Right lobe of liver (tissue), 6 donors: Measurements from ENCODE around the gene GTF3C2. TPM values are rescaled to one million over a fixed set of nuclear protein-coding genes. Genes with fewer than 3 reads are reported as not detected.

ENCODE experiments used
- ATAC-seq, 4 donors: fragments of 200-7000 bp; cut with Tn5 transposase; one replicate each; pipeline ENCODE4 v1.9.1; 2020; ENCODE audit warnings: mild to moderate bottlenecking in 4 of 4, moderate library complexity in 4 of 4
- DNase-seq, 3 donors: peaks; one replicate each; pipeline ENCODE4 v3.0.0-alpha.2; 2020
- H3K27ac ChIP-seq, 3 donors: fragments of 200-600 bp; one replicate each; pipeline ENCODE4 v1.8.0; 2022
- H3K27me3 ChIP-seq, 2 donors: fragments of 200-600 bp; one replicate each; pipeline ENCODE4 v1.8.0; 2022
- H3K36me3 ChIP-seq, 4 donors: fragments of 200-600 bp; sonication (generic) in 1 of 4; one replicate each; pipeline versions ENCODE4 v1.5.1 to v1.8.0; 2017 to 2022; ENCODE audit warnings: control low read depth in 1 of 4
- H3K4me1 ChIP-seq, 4 donors: fragments of 200-600 bp; sonication (generic) in 1 of 4; one replicate each; pipeline versions ENCODE4 v1.5.1 to v1.8.0; 2017 to 2022; ENCODE audit warnings: control low read depth in 1 of 4
- H3K4me3 ChIP-seq, 3 donors: fragments of 200-600 bp; one replicate each; pipeline ENCODE4 v1.8.0; 2022
- H3K9me3 ChIP-seq, 4 donors: fragments of 200-600 bp; sonication (generic) in 1 of 4; one replicate each; pipeline versions ENCODE4 v1.5.1 to v1.8.0; 2017 to 2022; ENCODE audit warnings: control low read depth in 1 of 4
- CTCF ChIP-seq, 4 donors: fragments of 200-600 bp in 3 of 4; fragments of 450-650 bp in 1 of 4; IDR thresholded peaks; one replicate each; pipeline versions ENCODE4 v1.5.1 to v1.8.0; 2016 to 2022; ENCODE audit warnings: antibody characterized with exemption in 4 of 4, mild to moderate bottlenecking in 2 of 4
- POLR2A ChIP-seq: fragments of 450-650 bp; IDR thresholded peaks from one replicate; pipeline ENCODE4 v1.6.1; 2017; ENCODE audit warnings: antibody characterized with exemption, mild to moderate bottlenecking
- WGBS: methylation state at CpG from one replicate; pipeline ENCODE4 v1.1.6; 2018; ENCODE audit warnings: low coverage, low lambda C conversion rate; ENCODE audit not compliant: insufficient coverage; ENCODE audit errors: missing lambda C conversion rate; 5-methylcytosine and 5-hydroxymethylcytosine counted together
- intact Hi-C, 2 donors: fragments of 100-400 bp; cut with DNase I; formaldehyde crosslinking; loops; one replicate each; pipeline versions ENCODE4 v1.11.2 to v1.14.1; 2022
- total RNA-seq, 6 experiments: library from RNA; depleted of rRNA in 2 of 6; stranded (reverse); fragments of >200 nt in 2 of 6; fragmentation: NEBNext Ultra II Directional in 3 of 6; extraction: Animal tissue kit (Norgen Biotek cat#: 25700) in 3 of 6; gene quantifications; one replicate each; pipeline versions ENCODE4 v1.1.0 to v1.2.4, GENCODE V29; 2016 to 2023
- donor health status: DM: no; HTN: yes; CAD: no.
- donor health status: DM: no; HTN: no; CAD: no.
- donor health status: DM: no; HTN: no; CAD: no.
- donor health status: DM: no; HTN: yes; CAD: no.
- donor health status: DM: no; HTN: yes; CAD: no.

The GTF3C2 gene
- total RNA-seq, 6 experiments from 2014 or later: 13.4 to 20.1 (median 16.8) TPM

- H3K9me3 ChIP-seq: no peaks in the 10 kb centered on the region
- H3K27ac ChIP-seq: no peak within 1 kb of the TSS
- no peak within 1 kb of the TSS for H3K4me3 ChIP-seq
- H3K36me3 ChIP-seq: no peaks in the 10 kb centered on the region
- TF ChIP-seq CTCF (IDR thresholded peaks at IDR 0.05) (no peak), POLR2A (no peak)
- DNase-seq: no peak
- no peaks in the 10 kb centered on the region for H3K4me1 ChIP-seq
- H3K27me3 ChIP-seq: no peaks in the 10 kb centered on the region
- 64% methylated on average over 4 of the region's 5 CpGs for WGBS
- intact Hi-C loops: no loop called here
- ATAC-seq: peak in 1 of 4 donors; percentile 15
Observed at GRCh38 chr2:27281855-27282559, 74.6 kb downstream of the GTF3C2 start, which contains the start of gene TRIM54. Gene TRIM54 (plus strand): TSS chr2:27282429. CDS start chr2:27282732, 303 bp downstream.

- intact Hi-C loops: no loop called here
- WGBS: 49% methylated on average over 3 of the region's 3 CpGs
- H3K27ac ChIP-seq: no peak overlapping the region
Observed at GRCh38 chr2:27281442-27281841, 75.1 kb downstream of the GTF3C2 start.

GRCh38 chr2:27280826-27281225 lies 75.7 kb downstream of the GTF3C2 start:
- H3K27ac ChIP-seq: no peak overlapping the region
- H3K4me1 ChIP-seq: no peaks in the 10 kb centered on the region
- no peak overlapping the region for H3K4me3 ChIP-seq
- ATAC-seq (no peak), DNase-seq (no peak)
- H3K27me3 ChIP-seq: no peaks in the 10 kb centered on the region
- H3K9me3 ChIP-seq: no peaks in the 10 kb centered on the region
- TF ChIP-seq CTCF (IDR thresholded peaks at IDR 0.05): no peak
- no peak for TF ChIP-seq POLR2A
- H3K36me3 ChIP-seq: no peaks in the 10 kb centered on the region
- WGBS: 66% methylated on average over 3 of the region's 3 CpGs
- intact Hi-C loops: no loop called here

More at GRCh38 chr2:27281442-27281841, 75.1 kb downstream of the GTF3C2 start:
- H3K36me3 ChIP-seq: no peaks in the 10 kb centered on the region
- no peaks in the 10 kb centered on the region for H3K27me3 ChIP-seq
- ATAC-seq (no peak), DNase-seq (no peak)
- no peaks in the 10 kb centered on the region for H3K4me1 ChIP-seq
- no peak for TF ChIP-seq CTCF (IDR thresholded peaks at IDR 0.05)
- TF ChIP-seq POLR2A: no peak
- H3K9me3 ChIP-seq: no peaks in the 10 kb centered on the region
- H3K4me3 ChIP-seq: no peak overlapping the region

GRCh38 chr2:27278010-27278409 lies 78.6 kb downstream of the GTF3C2 start:
- 78% methylated on average over 1 of the region's 1 CpG for WGBS
- no peak for ATAC-seq

More at GRCh38 chr2:27278010-27278409, 78.6 kb downstream of the GTF3C2 start:
- intact Hi-C loops: loop anchor here (10.0 kb wide), 2 partner anchors 143 to 183 kb away; partner anchors contain the start of genes PREB (in 1 of the 2) and PRR30 (in 1 of the 2)
- no peaks in the 10 kb centered on the region for H3K4me1 ChIP-seq
- H3K36me3 ChIP-seq: no peaks in the 10 kb centered on the region
- no peak overlapping the region for H3K4me3 ChIP-seq
- no peaks in the 10 kb centered on the region for H3K27me3 ChIP-seq
- no peaks in the 10 kb centered on the region for H3K9me3 ChIP-seq
- no peak overlapping the region for H3K27ac ChIP-seq
- no peak for DNase-seq
- TF ChIP-seq POLR2A (no peak), CTCF (IDR thresholded peaks at IDR 0.05) (no peak)

Other genes with a start within 250 kb of the GTF3C2 start
- 10 to 100 TPM in 2 of 6 experiments, 1 to 10 TPM in 4; 2.5 to 33.2 (median 7.7) TPM for gene CGREF1, start 237.6 kb downstream of the GTF3C2 start, total RNA-seq
- gene ABHD1, start 232.9 kb downstream of the GTF3C2 start, total RNA-seq: 1 to 10 TPM in 3 of 6 experiments, under 1 TPM in 3; 0.74 to 3.2 (median 1.1) TPM
- gene PREB, start 222.1 kb downstream of the GTF3C2 start, total RNA-seq: 100 to 1,000 TPM in 2 of 6 experiments, 10 to 100 TPM in 4; 27.1 to 102 (median 59.2) TPM
- gene PRR30, start 217.4 kb downstream of the GTF3C2 start, total RNA-seq: not detected
- under 1 TPM in 1 of 6 experiments, not detected in 5; 0.04 TPM for gene TCF23, start 207.8 kb downstream of the GTF3C2 start, total RNA-seq
- gene ATRAID, start 144.7 kb downstream of the GTF3C2 start, total RNA-seq: 10 to 100 TPM; 30.7 to 65.8 (median 35.9) TPM
- gene SLC5A6, start 144.5 kb downstream of the GTF3C2 start, total RNA-seq: 100 to 1,000 TPM in 3 of 6 experiments, 10 to 100 TPM in 3; 57.5 to 151 (median 90.3) TPM
- 10 to 100 TPM; 12.3 to 24.0 (median 16.3) TPM for gene CAD, start 139.4 kb downstream of the GTF3C2 start, total RNA-seq
- gene SLC30A3, start 93.7 kb downstream of the GTF3C2 start, total RNA-seq: not detected
- gene DNAJC5G, start 81.3 kb downstream of the GTF3C2 start, total RNA-seq: not detected
- gene TRIM54, start 74.3 kb downstream of the GTF3C2 start, total RNA-seq: under 1 TPM in 2 of 6 experiments, not detected in 4; 0.14 to 0.25 TPM
- 1 to 10 TPM in 5 of 6 experiments, under 1 TPM in 1; 0.88 to 4.3 (median 1.6) TPM for gene UCN, start 48.3 kb downstream of the GTF3C2 start, total RNA-seq
- 10 to 100 TPM; 17.2 to 82.3 (median 30.4) TPM for gene MPV17, start 33.7 kb downstream of the GTF3C2 start, total RNA-seq
- 10 to 100 TPM; 17.6 to 25.0 (median 20.9) TPM for gene EIF2B4, start 13.6 kb upstream of the GTF3C2 start, total RNA-seq
- 10 to 100 TPM; 50.1 to 58.9 (median 54.1) TPM for gene SNX17, start 13.9 kb upstream of the GTF3C2 start, total RNA-seq
- gene ZNF513, start 24.0 kb upstream of the GTF3C2 start, total RNA-seq: 10 to 100 TPM in 2 of 6 experiments, 1 to 10 TPM in 4; 6.0 to 14.7 (median 9.8) TPM
- 10 to 100 TPM; 20.9 to 38.4 (median 24.2) TPM for gene PPM1G, start 52.8 kb upstream of the GTF3C2 start, total RNA-seq
- gene NRBP1, start 71.9 kb upstream of the GTF3C2 start, total RNA-seq: 10 to 100 TPM; 37.7 to 49.4 (median 41.5) TPM
- gene KRTCAP3, start 85.6 kb upstream of the GTF3C2 start, total RNA-seq: 1 to 10 TPM; 3.2 to 8.0 (median 4.6) TPM
- 10 to 100 TPM in 1 of 6 experiments, 1 to 10 TPM in 5; 4.4 to 11.5 (median 6.2) TPM for gene IFT172, start 133.0 kb upstream of the GTF3C2 start, total RNA-seq
- 100 to 1,000 TPM in 2 of 6 experiments, 10 to 100 TPM in 4; 29.9 to 123 (median 65.1) TPM for gene FNDC4, start 138.4 kb upstream of the GTF3C2 start, total RNA-seq
- 100 to 1,000 TPM in 4 of 6 experiments, 10 to 100 TPM in 2; 57.9 to 164 (median 115) TPM for gene GCKR, start 140.1 kb upstream of the GTF3C2 start, total RNA-seq
- 10 to 100 TPM in 1 of 6 experiments, 1 to 10 TPM in 5; 5.5 to 13.4 (median 6.8) TPM for gene ZNF512, start 226.3 kb upstream of the GTF3C2 start, total RNA-seq